HepG2 (cell line): ENCODE results near the gene PDIK1L. TPM values are rescaled to one million over a fixed set of nuclear protein-coding genes. Genes with fewer than 3 reads are reported as not detected.

Source experiments
- AGO2 ChIP-seq: fragments of 200-400 bp; formaldehyde crosslinking; optimal IDR thresholded peaks from 2 replicates; pipeline ENCODE3; 2017; ENCODE audit warnings: mild to moderate bottlenecking, low read depth, low read length, moderate library complexity
- ARNT ChIP-seq: fragments of 450-650 bp; IDR thresholded peaks from 2 replicates; pipeline ENCODE4 v1.6.1; 2017
- CCAR2 ChIP-seq: fragments of 200-400 bp; formaldehyde crosslinking; optimal IDR thresholded peaks from 2 replicates; pipeline ENCODE3; 2018; ENCODE audit warnings: low read depth, mild to moderate bottlenecking, low read length, moderate library complexity
- HOXA3 ChIP-seq: sonication (generic); formaldehyde crosslinking; IDR thresholded peaks from 2 replicates; pipeline ENCODE4 v1.5.0; 2020; ENCODE audit warnings: missing genetic modification reagents
- HOXD1 ChIP-seq: sonication (generic); formaldehyde crosslinking; IDR thresholded peaks from 2 replicates; pipeline ENCODE4 v1.5.0; 2020; ENCODE audit warnings: missing genetic modification reagents
- KMT2B ChIP-seq: IDR thresholded peaks from 2 replicates; pipeline ENCODE4 v1.6.1; 2016; ENCODE audit warnings: missing genetic modification reagents, missing compliant biosample characterization
- RAD51 ChIP-seq: fragments of 450-650 bp; IDR thresholded peaks from 2 replicates; pipeline ENCODE4 v1.6.1; 2016; ENCODE audit warnings: borderline replicate concordance
- RXRB ChIP-seq: IDR thresholded peaks from 2 replicates; pipeline ENCODE4 v1.6.1; 2016; ENCODE audit warnings: borderline replicate concordance, missing genetic modification reagents, missing compliant biosample characterization
- ZNF557 ChIP-seq: sonication (generic); formaldehyde crosslinking; IDR thresholded peaks from 2 replicates; pipeline ENCODE4 v1.4.0; 2020; ENCODE audit warnings: missing genetic modification reagents
- ZNF562 ChIP-seq: sonication (generic); formaldehyde crosslinking; IDR thresholded peaks from 2 replicates; pipeline ENCODE4 v1.8.0; 2022; ENCODE audit warnings: missing genetic modification reagents, borderline replicate concordance
- ZSCAN30 ChIP-seq: sonication (generic); formaldehyde crosslinking; IDR thresholded peaks from 2 replicates; pipeline ENCODE4 v1.5.0; 2020; ENCODE audit warnings: mild to moderate bottlenecking, missing genetic modification reagents
- polyA plus RNA-seq, 8 experiments: library from polyadenylated mRNA; depleted of rRNA in 3 of 8; stranded (reverse) in 7 of 8; unstranded in 1 of 8; fragments of >200 nt; fragmentation: Illumina TruSeq in 4 of 8; extraction: Trizol in 4 of 8; gene quantifications; 2 replicates each; pipeline versions ENCODE4 v1.2.1 to v1.2.3, GENCODE V29; 2011 to 2016; ENCODE audit warnings: low read depth in 4 of 8, missing spikeins in 1 of 8, mixed read lengths in 1 of 8; ENCODE audit not compliant: insufficient read depth in 1 of 8
- total RNA-seq, 5 experiments: library from RNA; depleted of rRNA; stranded (reverse); fragments of >200 nt; fragmentation: Illumina TruSeq; extraction: Trizol; gene quantifications; 2 replicates each; pipeline ENCODE4 v1.2.3, GENCODE V29; 2016; ENCODE audit warnings: low read depth in 1 of 5
- TF ChIP-seq, protein P1 (sequence below): IDR thresholded peaks from 2 replicates; pipeline ENCODE4 v1.6.1; 2012; ENCODE audit warnings: low read depth, low read length, improper control_type of control experiment
- TF ChIP-seq, protein P2 (sequence below): sonication (generic); formaldehyde crosslinking; IDR thresholded peaks from 2 replicates; pipeline ENCODE4 v1.5.1; 2020; ENCODE audit warnings: missing genetic modification reagents, mild to moderate bottlenecking, borderline replicate concordance
- TF ChIP-seq, protein P3 (sequence below): sonication (generic); formaldehyde crosslinking; conservative IDR thresholded peaks from 2 replicates; pipeline ENCODE4 v1.8.0; 2022; ENCODE audit warnings: low read depth, missing genetic modification reagents
- TF ChIP-seq, protein P4 (sequence below): sonication (generic); formaldehyde crosslinking; IDR thresholded peaks from 2 replicates; pipeline ENCODE4 v1.4.0; 2020; ENCODE audit warnings: missing genetic modification reagents
- TF ChIP-seq, protein P5 (sequence below): sonication (generic); formaldehyde crosslinking; IDR thresholded peaks from 2 replicates; pipeline ENCODE4 v1.4.0; 2020; ENCODE audit warnings: missing genetic modification reagents
- TF ChIP-seq, protein P6 (sequence below): sonication (generic); formaldehyde crosslinking; IDR thresholded peaks from 2 replicates; pipeline ENCODE4 v1.8.0; 2022; ENCODE audit warnings: missing genetic modification reagents, mild to moderate bottlenecking, inconsistent platforms, borderline replicate concordance
- TF ChIP-seq, protein P7 (sequence below): sonication (generic); formaldehyde crosslinking; IDR thresholded peaks from 2 replicates; pipeline ENCODE4 v1.5.1; 2020; ENCODE audit warnings: mild to moderate bottlenecking, missing genetic modification reagents, moderate library complexity

The PDIK1L gene
- total and polyA plus RNA-seq, 2 of the 13 experiments (the other 11 are each of a cell fraction or from before 2014, with no cell fraction given), result 1.9 to 4.6 TPM

DNA sequence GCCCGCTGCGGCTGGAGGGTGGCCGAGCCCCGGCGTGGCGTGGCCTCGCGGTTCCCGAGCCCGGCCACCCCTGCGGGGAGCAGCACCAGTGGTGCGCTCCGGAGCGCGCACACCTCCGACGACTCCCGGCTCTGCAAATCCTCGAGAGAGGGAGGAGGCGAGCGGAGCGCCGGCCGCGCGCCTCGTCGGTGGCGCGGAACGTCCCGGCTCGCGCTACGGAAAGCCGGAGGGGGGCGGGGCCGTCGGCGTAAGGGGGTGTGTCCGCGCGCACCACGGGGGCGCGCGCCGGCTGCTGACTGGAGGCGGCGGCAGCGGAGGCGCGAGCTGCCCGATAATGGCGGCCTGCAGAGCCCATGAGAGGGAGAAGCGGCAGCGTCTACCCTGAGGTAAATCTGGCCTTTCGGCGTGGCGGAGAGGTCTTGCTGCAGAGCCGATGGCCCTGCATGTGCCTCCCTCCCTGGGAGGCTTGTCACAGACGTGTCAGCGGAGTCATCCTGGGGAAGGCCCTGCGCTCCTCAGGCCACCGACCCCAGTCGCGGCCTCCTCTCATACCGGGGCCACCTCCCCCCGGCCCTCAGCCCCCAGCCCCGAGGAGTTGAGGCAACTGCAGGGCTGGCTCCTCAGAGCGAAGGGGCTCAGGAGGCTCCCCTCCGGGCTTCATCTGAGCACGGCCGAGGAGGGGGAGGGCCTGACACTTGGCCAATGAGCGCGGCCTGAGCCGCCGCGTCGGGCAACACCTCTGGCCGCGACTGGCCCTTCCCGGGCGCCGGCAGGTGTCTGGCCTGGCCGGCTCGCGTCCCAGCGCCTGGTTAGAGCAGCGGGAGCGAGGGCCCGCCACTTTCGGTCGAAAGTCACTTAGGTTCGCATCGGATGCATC, at the start of gene PDIK1L (continued):
- TF ChIP-seq RAD51, result no peak
- TF ChIP-seq CCAR2, result no peak
- no peak for TF ChIP-seq ARNT
- TF ChIP-seq HOXD1 (CRISPR knock-in tag), result 0 out of 2 replicates have a peak, but pooled peaks have one; percentile 41
- TF ChIP-seq RXRB (CRISPR knock-in tag), result peak; percentile 54; the same call in 1 of the 2 replicates
- TF ChIP-seq, protein P1, sequence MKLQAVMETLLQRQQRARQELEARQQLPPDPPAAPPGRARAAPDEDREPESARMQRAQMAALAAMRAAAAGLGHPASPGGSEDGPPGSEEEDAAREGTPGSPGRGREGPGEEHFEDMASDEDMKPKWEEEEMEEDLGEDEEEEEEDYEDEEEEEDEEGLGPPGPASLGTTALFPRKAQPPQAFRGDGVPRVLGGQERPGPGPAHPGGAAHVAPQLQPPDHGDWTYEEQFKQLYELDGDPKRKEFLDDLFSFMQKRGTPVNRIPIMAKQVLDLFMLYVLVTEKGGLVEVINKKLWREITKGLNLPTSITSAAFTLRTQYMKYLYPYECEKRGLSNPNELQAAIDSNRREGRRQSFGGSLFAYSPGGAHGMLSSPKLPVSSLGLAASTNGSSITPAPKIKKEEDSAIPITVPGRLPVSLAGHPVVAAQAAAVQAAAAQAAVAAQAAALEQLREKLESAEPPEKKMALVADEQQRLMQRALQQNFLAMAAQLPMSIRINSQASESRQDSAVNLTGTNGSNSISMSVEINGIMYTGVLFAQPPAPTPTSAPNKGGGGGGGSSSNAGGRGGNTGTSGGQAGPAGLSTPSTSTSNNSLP, result no peak
- TF ChIP-seq, protein P2, sequence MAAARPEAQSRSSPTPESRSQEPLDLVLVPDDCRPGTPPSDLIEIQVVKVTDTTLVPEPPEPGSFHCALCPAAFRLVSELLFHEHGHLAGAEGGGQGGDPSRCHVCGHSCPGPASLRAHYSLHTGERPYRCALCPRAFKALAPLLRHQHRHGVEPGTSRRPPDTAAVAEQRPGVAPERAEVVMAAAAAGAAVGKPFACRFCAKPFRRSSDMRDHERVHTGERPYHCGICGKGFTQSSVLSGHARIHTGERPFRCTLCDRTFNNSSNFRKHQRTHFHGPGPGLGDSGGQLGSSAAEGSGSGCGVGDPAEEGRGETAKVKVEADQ (CRISPR knock-in tag), result peak; percentile 11; the same call in 1 of the 2 replicates
- TF ChIP-seq AGO2, result no peak
- TF ChIP-seq KMT2B (CRISPR knock-in tag), result peak; percentile 84; the same call in 1 of the 2 replicates
- TF ChIP-seq, protein P3, sequence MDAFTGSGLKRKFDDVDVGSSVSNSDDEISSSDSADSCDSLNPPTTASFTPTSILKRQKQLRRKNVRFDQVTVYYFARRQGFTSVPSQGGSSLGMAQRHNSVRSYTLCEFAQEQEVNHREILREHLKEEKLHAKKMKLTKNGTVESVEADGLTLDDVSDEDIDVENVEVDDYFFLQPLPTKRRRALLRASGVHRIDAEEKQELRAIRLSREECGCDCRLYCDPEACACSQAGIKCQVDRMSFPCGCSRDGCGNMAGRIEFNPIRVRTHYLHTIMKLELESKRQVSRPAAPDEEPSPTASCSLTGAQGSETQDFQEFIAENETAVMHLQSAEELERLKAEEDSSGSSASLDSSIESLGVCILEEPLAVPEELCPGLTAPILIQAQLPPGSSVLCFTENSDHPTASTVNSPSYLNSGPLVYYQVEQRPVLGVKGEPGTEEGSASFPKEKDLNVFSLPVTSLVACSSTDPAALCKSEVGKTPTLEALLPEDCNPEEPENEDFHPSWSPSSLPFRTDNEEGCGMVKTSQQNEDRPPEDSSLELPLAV (CRISPR knock-in tag), result no peak
- TF ChIP-seq, protein P4, sequence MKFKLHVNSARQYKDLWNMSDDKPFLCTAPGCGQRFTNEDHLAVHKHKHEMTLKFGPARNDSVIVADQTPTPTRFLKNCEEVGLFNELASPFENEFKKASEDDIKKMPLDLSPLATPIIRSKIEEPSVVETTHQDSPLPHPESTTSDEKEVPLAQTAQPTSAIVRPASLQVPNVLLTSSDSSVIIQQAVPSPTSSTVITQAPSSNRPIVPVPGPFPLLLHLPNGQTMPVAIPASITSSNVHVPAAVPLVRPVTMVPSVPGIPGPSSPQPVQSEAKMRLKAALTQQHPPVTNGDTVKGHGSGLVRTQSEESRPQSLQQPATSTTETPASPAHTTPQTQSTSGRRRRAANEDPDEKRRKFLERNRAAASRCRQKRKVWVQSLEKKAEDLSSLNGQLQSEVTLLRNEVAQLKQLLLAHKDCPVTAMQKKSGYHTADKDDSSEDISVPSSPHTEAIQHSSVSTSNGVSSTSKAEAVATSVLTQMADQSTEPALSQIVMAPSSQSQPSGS (CRISPR knock-in tag), result no peak
- TF ChIP-seq ZSCAN30 (CRISPR knock-in tag), result no peak
- TF ChIP-seq, protein P5, sequence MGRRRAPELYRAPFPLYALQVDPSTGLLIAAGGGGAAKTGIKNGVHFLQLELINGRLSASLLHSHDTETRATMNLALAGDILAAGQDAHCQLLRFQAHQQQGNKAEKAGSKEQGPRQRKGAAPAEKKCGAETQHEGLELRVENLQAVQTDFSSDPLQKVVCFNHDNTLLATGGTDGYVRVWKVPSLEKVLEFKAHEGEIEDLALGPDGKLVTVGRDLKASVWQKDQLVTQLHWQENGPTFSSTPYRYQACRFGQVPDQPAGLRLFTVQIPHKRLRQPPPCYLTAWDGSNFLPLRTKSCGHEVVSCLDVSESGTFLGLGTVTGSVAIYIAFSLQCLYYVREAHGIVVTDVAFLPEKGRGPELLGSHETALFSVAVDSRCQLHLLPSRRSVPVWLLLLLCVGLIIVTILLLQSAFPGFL (CRISPR knock-in tag), result no peak
- no peak for TF ChIP-seq ZNF562 (CRISPR knock-in tag)
- peak; percentile 57 for TF ChIP-seq HOXA3
- TF ChIP-seq, protein P6, sequence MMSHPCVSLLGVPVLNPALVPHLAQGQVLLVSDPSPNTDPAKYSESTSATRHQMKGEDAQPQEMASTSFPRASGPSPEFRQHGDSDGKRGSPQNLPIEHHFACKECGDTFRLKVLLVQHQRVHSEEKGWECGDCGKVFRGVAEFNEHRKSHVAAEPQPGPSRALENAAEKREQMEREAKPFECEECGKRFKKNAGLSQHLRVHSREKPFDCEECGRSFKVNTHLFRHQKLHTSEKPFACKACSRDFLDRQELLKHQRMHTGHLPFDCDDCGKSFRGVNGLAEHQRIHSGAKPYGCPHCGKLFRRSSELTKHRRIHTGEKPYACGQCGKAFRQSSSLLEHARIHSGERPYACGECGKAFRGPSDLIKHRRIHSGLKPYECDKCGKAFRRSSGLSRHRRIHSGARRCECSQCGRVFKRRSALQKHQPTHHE (CRISPR knock-in tag), result no peak
- TF ChIP-seq, protein P7, sequence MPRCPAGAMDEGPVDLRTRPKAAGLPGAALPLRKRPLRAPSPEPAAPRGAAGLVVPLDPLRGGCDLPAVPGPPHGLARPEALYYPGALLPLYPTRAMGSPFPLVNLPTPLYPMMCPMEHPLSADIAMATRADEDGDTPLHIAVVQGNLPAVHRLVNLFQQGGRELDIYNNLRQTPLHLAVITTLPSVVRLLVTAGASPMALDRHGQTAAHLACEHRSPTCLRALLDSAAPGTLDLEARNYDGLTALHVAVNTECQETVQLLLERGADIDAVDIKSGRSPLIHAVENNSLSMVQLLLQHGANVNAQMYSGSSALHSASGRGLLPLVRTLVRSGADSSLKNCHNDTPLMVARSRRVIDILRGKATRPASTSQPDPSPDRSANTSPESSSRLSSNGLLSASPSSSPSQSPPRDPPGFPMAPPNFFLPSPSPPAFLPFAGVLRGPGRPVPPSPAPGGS (CRISPR knock-in tag), result peak; percentile 80; the same call in 1 of the 2 replicates
- no peak for TF ChIP-seq ZNF557 (CRISPR knock-in tag)
